ENCODE data around the gene FAM53A.

DNA sequence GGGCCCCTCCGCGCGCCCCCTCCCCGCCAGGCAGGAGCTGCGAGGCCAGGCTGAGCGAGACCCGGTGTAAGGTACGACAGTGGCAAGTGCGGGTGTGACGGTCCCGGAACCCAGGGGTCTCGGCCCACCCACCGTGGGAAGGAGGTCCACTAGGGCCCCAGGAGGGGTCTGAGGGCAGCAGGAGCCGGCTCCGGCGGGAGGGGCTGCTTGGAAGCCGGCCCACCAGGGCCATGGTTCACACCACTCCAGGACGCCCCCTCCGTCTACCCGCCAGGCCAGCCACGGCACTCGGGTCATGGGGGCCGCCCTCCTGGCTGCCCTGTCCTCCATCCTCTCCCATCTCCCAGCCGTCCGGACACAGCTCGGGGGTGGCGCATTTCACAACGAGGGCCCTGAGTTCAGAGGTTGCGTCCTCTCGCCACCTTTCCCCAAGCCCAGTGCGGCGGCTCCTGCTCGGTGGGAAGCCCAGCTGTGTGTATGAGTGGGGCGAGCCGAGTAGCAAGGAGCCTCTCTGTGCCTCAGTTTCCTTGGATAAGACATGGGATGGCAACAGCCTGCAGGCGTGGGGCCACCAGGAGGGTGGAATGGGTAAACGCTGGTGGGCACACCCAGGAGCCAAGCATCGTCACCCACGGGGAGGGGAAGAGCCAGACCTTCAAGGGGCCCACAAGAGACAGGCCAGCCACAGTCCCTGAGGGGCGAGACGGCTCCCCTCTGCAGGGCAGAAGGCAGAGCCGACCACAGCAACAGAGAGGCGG is 81.3 kb downstream of the FAM53A start:
- TF ChIP-seq EZH2 (IDR thresholded peaks at IDR 0.05), result no peak
- TF ChIP-seq POLR2AphosphoS5 (IDR thresholded peaks at IDR 0.05; ENCODE audit: borderline replicate concordance, low read depth, low read length), result no peak
- TF ChIP-seq FOXP2 (optimal IDR thresholded peaks at IDR 0.05; ENCODE audit: control extremely low read depth, extremely low read length, insufficient read depth), result no peak

Measured in SK-N-MC (cell line).